ENCODE results near the gene DMRTA2. TPM values are rescaled to one million over a fixed set of nuclear protein-coding genes. Genes with fewer than 3 reads are reported as not detected.

DMRTA2 gene
- total and polyA plus RNA-seq, 9 of the 15 experiments (the other 6 are each of a cell fraction or from before 2014, with no cell fraction given) = not detected

DNA sequence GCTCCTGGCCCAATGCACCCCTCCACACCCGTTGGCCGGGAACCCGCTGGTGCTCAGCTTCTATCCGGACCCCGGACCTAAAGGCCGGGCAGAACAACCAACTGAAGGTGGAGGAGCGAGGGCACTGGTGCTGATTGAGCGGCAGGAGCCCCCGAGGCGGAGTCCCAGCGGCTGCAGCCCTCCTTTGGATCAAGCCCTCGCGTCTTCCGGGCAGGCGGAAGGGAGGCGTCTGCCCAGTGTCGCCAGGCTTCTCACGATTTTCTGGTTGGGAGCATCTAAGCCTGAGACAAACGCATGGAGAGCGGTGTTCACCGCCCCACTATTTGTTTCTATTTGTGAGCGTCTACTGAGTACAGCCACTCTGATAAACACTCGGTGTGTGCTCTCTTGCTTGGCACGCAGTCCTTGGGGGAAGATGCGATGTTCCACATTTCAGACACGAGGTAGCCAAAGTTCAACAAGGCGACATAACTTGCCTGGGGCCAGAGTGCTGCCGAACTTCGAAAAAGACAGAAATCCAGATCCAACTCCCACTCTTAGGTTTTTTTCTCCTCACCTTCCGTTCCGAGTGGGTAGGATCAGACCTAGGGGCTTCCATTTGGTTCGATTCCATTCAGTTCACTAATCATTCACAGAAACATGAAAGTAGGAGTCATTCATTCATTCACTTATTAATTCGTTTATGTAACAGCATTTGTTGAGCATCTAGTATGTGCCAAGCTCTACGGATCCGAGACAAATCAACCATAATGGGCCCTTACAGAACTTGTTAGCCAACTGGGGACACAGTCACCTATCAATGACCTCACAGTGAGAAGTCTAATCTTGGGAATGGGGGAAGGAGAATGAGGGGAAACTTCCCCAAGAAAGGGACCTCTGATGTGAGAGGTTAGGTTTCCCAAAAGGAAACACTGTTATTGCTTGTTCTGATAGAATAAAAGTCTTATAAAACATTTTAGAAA is 4.9 kb upstream of the DMRTA2 start:
- Histone ChIP-seq H2AFZ (ENCODE audit: low read depth, low read length) (no peak overlapping the region), H3K9me3 (replicated peaks; ENCODE audit: control insufficient read depth, insufficient read depth, low read depth, low read length) (no peaks in the 10 kb centered on the region), H3K4me1 (replicated peaks in 1 of 2; ENCODE audit: control insufficient read depth in 2 of 2, insufficient read depth in 2 of 2, low read length in 2 of 2) (peaks cover 0 to 25% of the 10 kb centered on the region in 2 experiments; a peak in 2 of 5 replicates), H3K9ac (ENCODE audit: insufficient read depth in 1 of 2, low read depth in 2 of 2, low read length in 2 of 2) (no peak overlapping the region), H3K36me3 (ENCODE audit: control insufficient read depth, insufficient read depth, low read length) (no peaks in the 10 kb centered on the region), H3K4me2 (ENCODE audit: insufficient read depth, low read length) (no peak overlapping the region), H3K79me2 (ENCODE audit: control insufficient read depth, insufficient read depth, low read length) (no peaks in the 10 kb centered on the region), H3K9me1 (ENCODE audit: control insufficient read depth, insufficient read depth, low read length) (no peaks in the 10 kb centered on the region), H3K27ac (ENCODE audit: extremely low read depth, low read depth, low read length) (no peak overlapping the region), H3K27me3 (ENCODE audit: control insufficient read depth in 2 of 2, insufficient read depth in 2 of 2, low read length in 2 of 2) (peaks cover 63 to 76% of the 10 kb centered on the region in 2 experiments), H4K20me1 (replicated peaks; ENCODE audit: control insufficient read depth, insufficient read depth, low read length) (no peaks in the 10 kb centered on the region; the same call in 1 of the 2 replicates), H3K4me3 (no peak overlapping the region)
- no peak for FAIRE-seq
- TF ChIP-seq HEY1 (CRISPR knock-in tag; IDR thresholded peaks at IDR 0.05; ENCODE audit: borderline replicate concordance) = no peak
- peak; percentile 52; the same call in 1 of the 2 replicates for TF ChIP-seq ZNF24 (IDR thresholded peaks at IDR 0.05)
- ChIA-PET CTCF (ENCODE audit: low intra/inter-chr PET ratio) (no interaction called here), POLR2A (interaction anchor here (0.7 kb wide), 1 partner anchor 15 kb away, joined by 3 read pairs; no protein-coding TSS in a partner anchor)
- intact Hi-C loops (cut with micrococcal nuclease) (no loop called here), in situ Hi-C loops (cut with MboI) (no loop called here)
- DNase-seq (ENCODE audit: extremely low read depth in 1 of 4, low spot score in 3 of 4) = no peak
- BruUV-seq (replicated peaks) = no TSS peak
- peak; percentile 23; the same call in 2 of the 3 replicates for ATAC-seq
- WGBS (ENCODE audit: insufficient coverage, low coverage, missing lambda C conversion rate) = 10% methylated on average over 35 of the region's 35 CpGs
